ENCODE data around the gene CENPN.

DNA sequence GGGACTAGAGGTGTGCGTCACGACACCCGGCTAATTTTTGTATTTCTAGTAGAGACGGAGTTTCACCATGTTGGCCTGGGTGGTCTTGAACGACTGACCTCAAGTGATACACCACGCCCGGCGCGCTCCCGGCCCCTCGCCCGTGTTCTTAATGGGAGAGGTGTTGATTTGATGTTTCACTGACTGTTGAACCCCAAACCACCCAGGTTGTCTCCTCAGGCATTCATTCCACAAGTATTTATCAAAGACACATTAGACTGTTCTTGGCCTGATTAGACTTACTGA lies 1.4 kb downstream of the CENPN start:
- TF ChIP-seq CREB1 (IDR thresholded peaks at IDR 0.05; ENCODE audit: low read depth) (no peak), RAD21 (IDR thresholded peaks at IDR 0.05; ENCODE audit: low read depth) (no peak), EGR1 (IDR thresholded peaks at IDR 0.05) (no peak), TCF12 (IDR thresholded peaks at IDR 0.05; ENCODE audit: low read depth) (no peak), TAF1 (IDR thresholded peaks at IDR 0.05; ENCODE audit: low read depth) (no peak), REST (IDR thresholded peaks at IDR 0.05; ENCODE audit: low read depth) (no peak), EP300 (IDR thresholded peaks at IDR 0.05; ENCODE audit: borderline replicate concordance) (no peak)
- TF ChIP-seq, protein P1, sequence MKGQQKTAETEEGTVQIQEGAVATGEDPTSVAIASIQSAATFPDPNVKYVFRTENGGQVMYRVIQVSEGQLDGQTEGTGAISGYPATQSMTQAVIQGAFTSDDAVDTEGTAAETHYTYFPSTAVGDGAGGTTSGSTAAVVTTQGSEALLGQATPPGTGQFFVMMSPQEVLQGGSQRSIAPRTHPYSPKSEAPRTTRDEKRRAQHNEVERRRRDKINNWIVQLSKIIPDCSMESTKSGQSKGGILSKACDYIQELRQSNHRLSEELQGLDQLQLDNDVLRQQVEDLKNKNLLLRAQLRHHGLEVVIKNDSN (IDR thresholded peaks at IDR 0.05), result no peak
- TF ChIP-seq, protein P2, sequence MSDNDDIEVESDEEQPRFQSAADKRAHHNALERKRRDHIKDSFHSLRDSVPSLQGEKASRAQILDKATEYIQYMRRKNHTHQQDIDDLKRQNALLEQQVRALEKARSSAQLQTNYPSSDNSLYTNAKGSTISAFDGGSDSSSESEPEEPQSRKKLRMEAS (IDR thresholded peaks at IDR 0.05), result no peak
